DOHH2 (cell line): Measurements from ENCODE around the gene SENP6.

ENCODE experiments used
- EZH2phosphoT487 ChIP-seq: fragments of 200-600 bp; sonication (generic); IDR thresholded peaks from 2 replicates; pipeline ENCODE4 v1.6.1; 2017; ENCODE audit warnings: borderline replicate concordance, mild to moderate bottlenecking, antibody characterized with exemption, low read length, moderate library complexity, mixed read lengths
- TF ChIP-seq, protein P1 (sequence below): fragments of 200-600 bp; sonication (generic); IDR thresholded peaks from one replicate; pipeline ENCODE4 v1.5.1; 2014; ENCODE audit warnings: antibody characterized with exemption, mild to moderate bottlenecking, low read depth, low read length; ENCODE audit not compliant: poor library complexity, severe bottlenecking

DNA sequence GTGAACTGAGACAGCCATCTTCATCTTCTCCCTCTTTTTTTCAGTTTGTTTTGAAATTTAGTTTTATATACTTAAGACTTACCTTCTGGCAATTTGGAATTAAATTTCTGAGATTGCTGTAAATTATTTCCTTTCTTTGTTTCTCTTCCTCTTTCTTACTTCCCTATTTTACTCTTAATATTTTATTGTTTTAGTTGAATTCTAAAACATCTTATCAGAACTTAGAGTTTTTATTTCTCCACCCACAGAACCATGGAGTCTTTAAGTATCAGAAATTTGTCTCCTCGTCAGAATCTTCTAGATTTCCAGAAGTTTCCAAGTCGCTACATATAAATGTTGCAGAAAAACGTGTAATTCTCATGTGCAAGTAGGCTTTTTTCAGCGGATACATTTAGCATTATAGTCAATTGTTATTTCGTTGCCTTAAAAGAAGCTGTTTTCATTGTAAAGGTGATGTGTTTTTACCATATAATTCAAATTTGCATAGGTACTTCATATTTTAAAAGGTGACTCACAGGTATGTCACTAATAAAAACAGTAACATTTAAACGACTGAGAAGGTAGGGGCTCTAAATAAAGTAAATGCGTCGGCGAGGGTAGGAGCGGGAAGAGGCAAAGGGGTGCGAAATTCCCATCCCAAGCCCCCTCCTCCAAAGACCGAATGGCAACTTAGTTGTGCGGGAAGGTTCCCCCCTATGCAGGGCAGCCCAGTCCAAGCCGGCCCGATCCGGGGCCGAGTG lies 146.5 kb downstream of the SENP6 start:
- TF ChIP-seq EZH2phosphoT487 = no peak
- TF ChIP-seq, protein P1, sequence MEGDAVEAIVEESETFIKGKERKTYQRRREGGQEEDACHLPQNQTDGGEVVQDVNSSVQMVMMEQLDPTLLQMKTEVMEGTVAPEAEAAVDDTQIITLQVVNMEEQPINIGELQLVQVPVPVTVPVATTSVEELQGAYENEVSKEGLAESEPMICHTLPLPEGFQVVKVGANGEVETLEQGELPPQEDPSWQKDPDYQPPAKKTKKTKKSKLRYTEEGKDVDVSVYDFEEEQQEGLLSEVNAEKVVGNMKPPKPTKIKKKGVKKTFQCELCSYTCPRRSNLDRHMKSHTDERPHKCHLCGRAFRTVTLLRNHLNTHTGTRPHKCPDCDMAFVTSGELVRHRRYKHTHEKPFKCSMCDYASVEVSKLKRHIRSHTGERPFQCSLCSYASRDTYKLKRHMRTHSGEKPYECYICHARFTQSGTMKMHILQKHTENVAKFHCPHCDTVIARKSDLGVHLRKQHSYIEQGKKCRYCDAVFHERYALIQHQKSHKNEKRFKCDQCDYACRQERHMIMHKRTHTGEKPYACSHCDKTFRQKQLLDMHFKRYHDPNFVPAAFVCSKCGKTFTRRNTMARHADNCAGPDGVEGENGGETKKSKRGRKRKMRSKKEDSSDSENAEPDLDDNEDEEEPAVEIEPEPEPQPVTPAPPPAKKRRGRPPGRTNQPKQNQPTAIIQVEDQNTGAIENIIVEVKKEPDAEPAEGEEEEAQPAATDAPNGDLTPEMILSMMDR = no peak
